ENCODE data around the gene TMEM81. TPM values are rescaled to one million over a fixed set of nuclear protein-coding genes. Genes with fewer than 3 reads are reported as not detected.

Gene TMEM81
- total RNA-seq, 4 donors from 2014 or later: 2.9 to 3.7 TPM; not detected in 2

DNA sequence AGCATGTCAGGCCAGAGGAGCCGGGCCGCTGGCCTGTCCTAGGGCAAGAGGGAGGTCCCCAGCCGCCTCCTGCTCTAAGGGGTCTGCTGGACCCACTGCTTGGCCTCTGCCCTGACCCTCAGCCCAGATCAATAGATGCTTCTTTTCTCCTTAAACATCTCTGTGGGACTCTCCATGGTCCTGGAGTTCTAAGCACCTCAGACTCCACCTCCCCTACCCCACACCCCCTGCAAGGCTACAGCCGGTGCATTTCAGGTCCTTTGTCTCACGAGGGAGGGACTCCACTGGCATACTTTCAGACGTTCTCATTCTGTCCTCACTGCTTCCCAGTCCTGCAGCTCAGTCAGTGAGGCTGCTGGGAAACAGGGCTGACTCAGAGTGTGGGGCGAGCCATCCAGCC, 30.2 kb downstream of the TMEM81 start:
- Histone ChIP-seq H3K4me3 (no peak overlapping the region), H3K36me3 (no peaks in the 10 kb centered on the region), H3K4me1 (no peaks in the 10 kb centered on the region), H3K9me3 (no peaks in the 10 kb centered on the region), H3K27ac (no peak overlapping the region), H3K27me3 (peaks cover 4% of the 10 kb centered on the region)
- in situ Hi-C loops (cut with MboI; ENCODE audit: low pct_ligation_motif_present in 1 of 4, low pct_unique_long_range_greater_than_20kb in 1 of 4, low sequenced_read_pairs in 3 of 4): loop anchor here in 1 of 4 donors (10.0 kb wide), 1 partner anchor 69 kb away; no protein-coding TSS in a partner anchor
- WGBS, 2 donors (ENCODE audit: low coverage in 1 of 2): 45 to 66% methylated on average over 2 to 7 of the region's 7 CpGs
- intact Hi-C loops (cut with DNase I; ENCODE audit: low total_unique reads): no loop called here
- TF ChIP-seq POLR2AphosphoS5 (IDR thresholded peaks at IDR 0.05): no peak
- no peak for DNase-seq

- DNase-seq: no peak
- in situ Hi-C loops (cut with MboI; ENCODE audit: low pct_ligation_motif_present in 1 of 4, low pct_unique_long_range_greater_than_20kb in 1 of 4, low sequenced_read_pairs in 3 of 4): loop anchor here in 1 of 4 donors (10.0 kb wide), 1 partner anchor 68 kb away; no protein-coding TSS in a partner anchor
- peaks cover 4% of the 10 kb centered on the region for H3K27me3 ChIP-seq
- intact Hi-C loops (cut with DNase I; ENCODE audit: low total_unique reads): no loop called here
- TF ChIP-seq EP300 (IDR thresholded peaks at IDR 0.05; ENCODE audit: low read depth) (no peak), POLR2A (IDR thresholded peaks at IDR 0.05) (no peak), POLR2AphosphoS5 (IDR thresholded peaks at IDR 0.05) (no peak), CTCF (IDR thresholded peaks at IDR 0.05) (no peak)
- H3K36me3 ChIP-seq: no peaks in the 10 kb centered on the region
- H3K27ac ChIP-seq: no peak overlapping the region
- WGBS, 2 donors (ENCODE audit: low coverage in 1 of 2): 86 to 100% methylated on average over 2 to 5 of the region's 5 CpGs
- no peaks in the 10 kb centered on the region for H3K9me3 ChIP-seq
- no peak overlapping the region for H3K4me3 ChIP-seq
- H3K4me1 ChIP-seq: no peaks in the 10 kb centered on the region
These were observed 31.0 kb downstream of the TMEM81 start for GRCh38 chr1:205053296-205053695.

DNA sequence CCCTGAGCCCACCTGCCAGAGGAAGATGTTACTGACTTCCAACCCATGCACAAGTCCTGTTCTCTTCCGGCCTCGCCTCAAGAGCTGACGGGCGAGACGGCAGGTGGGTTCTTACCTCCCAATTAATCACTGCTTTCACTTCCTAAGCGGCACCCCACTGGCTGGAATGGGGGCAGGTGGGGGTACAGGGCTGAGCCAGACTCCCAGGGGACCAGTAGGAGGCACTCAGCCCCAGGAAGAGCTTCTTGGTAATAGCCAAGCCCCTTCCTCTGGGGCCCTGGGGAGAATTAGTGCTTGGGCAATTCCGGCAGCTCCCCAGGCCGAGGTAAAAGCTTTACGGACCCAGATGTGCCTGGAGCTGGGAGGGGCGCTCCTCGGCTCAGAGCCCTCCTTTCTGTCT, 31.6 kb downstream of the TMEM81 start:
- Histone ChIP-seq H3K4me1 (no peaks in the 10 kb centered on the region), H3K27ac (no peak overlapping the region), H3K9me3 (no peaks in the 10 kb centered on the region), H3K36me3 (no peaks in the 10 kb centered on the region), H3K27me3 (peaks cover 4% of the 10 kb centered on the region), H3K4me3 (no peak overlapping the region)
- TF ChIP-seq POLR2A (IDR thresholded peaks at IDR 0.05) (no peak), POLR2AphosphoS5 (IDR thresholded peaks at IDR 0.05) (no peak), EP300 (IDR thresholded peaks at IDR 0.05; ENCODE audit: low read depth) (no peak)
- no peak for DNase-seq
- in situ Hi-C loops (cut with MboI; ENCODE audit: low pct_ligation_motif_present in 1 of 4, low pct_unique_long_range_greater_than_20kb in 1 of 4, low sequenced_read_pairs in 3 of 4) (loop anchor here in 1 of 4 donors (10.0 kb wide), 1 partner anchor 68 kb away; no protein-coding TSS in a partner anchor), intact Hi-C loops (cut with DNase I; ENCODE audit: low total_unique reads) (no loop called here)
- 83% methylated on average over 11 of the region's 11 CpGs; no CpG with 5 or more reads in 1 of the 2 donors for WGBS, 2 donors (ENCODE audit: low coverage in 1 of 2)

GRCh38 chr1:205049479-205049878, 34.8 kb downstream of the TMEM81 start:
- no peak for DNase-seq
- Histone ChIP-seq H3K27ac (no peak overlapping the region), H3K4me1 (no peaks in the 10 kb centered on the region), H3K4me3 (no peak overlapping the region), H3K9me3 (no peaks in the 10 kb centered on the region), H3K36me3 (no peaks in the 10 kb centered on the region), H3K27me3 (peaks cover 28% of the 10 kb centered on the region)
- intact Hi-C loops (cut with DNase I; ENCODE audit: low total_unique reads) (no loop called here), in situ Hi-C loops (cut with MboI; ENCODE audit: low pct_ligation_motif_present in 1 of 4, low pct_unique_long_range_greater_than_20kb in 1 of 4, low sequenced_read_pairs in 3 of 4) (no loop called here)
- 73% methylated on average over 6 of the region's 6 CpGs; no CpG with 5 or more reads in 1 of the 2 donors for WGBS, 2 donors (ENCODE audit: low coverage in 1 of 2)
- TF ChIP-seq EP300 (IDR thresholded peaks at IDR 0.05; ENCODE audit: low read depth) (no peak), POLR2A (IDR thresholded peaks at IDR 0.05) (no peak), CTCF (IDR thresholded peaks at IDR 0.05) (no peak), POLR2AphosphoS5 (IDR thresholded peaks at IDR 0.05) (no peak)

DNA sequence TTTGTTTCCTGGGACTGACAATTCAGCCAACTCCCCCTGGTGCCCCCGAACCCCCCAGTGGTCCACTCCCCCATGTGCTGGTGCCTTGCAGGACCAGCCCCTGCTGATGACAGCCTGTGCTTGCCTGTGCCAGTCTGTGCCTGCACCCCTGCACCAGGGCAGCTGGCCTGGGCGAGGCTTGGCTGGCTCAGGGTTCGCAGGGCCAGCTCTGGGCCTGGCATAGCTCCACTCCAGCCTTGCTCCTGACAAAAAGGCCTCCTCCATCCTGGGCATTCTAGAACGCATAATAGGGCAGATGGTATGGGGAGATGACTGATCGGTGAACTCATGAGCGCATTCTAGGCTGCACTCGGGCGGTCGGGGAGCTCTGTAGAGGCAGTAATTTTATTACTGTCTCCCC, 35.9 kb downstream of the TMEM81 start:
- DNase-seq: no peak
- Histone ChIP-seq H3K27ac (no peak overlapping the region), H3K27me3 (peaks cover 34% of the 10 kb centered on the region), H3K9me3 (no peaks in the 10 kb centered on the region), H3K4me1 (no peaks in the 10 kb centered on the region), H3K4me3 (no peak overlapping the region), H3K36me3 (no peaks in the 10 kb centered on the region)
- intact Hi-C loops (cut with DNase I; ENCODE audit: low total_unique reads) (no loop called here), in situ Hi-C loops (cut with MboI; ENCODE audit: low pct_ligation_motif_present in 1 of 4, low pct_unique_long_range_greater_than_20kb in 1 of 4, low sequenced_read_pairs in 3 of 4) (no loop called here)
- 77 to 90% methylated on average over 4 to 9 of the region's 9 CpGs for WGBS, 2 donors (ENCODE audit: low coverage in 1 of 2)
- no peak for TF ChIP-seq POLR2AphosphoS5 (IDR thresholded peaks at IDR 0.05)
- TF ChIP-seq EP300 (IDR thresholded peaks at IDR 0.05; ENCODE audit: low read depth): no peak
- TF ChIP-seq CTCF (IDR thresholded peaks at IDR 0.05): no peak
- TF ChIP-seq POLR2A (IDR thresholded peaks at IDR 0.05): no peak
